ENCODE measurements around the gene HLA-DMB. TPM values are rescaled to one million over a fixed set of nuclear protein-coding genes. Genes with fewer than 3 reads are reported as not detected.

The HLA-DMB gene
- total RNA-seq, 1 experiment from 2014 or later: 3.3 TPM

- Histone ChIP-seq H3K4me3 (replicated peaks in 1 of 2; ENCODE audit: low read depth in 1 of 2, low read length in 2 of 2) (peak overlapping the region; percentile 82 to 95), H3K79me2 (ENCODE audit: insufficient read depth, low read length) (peaks cover 91% of the 10 kb centered on the region), H3K27me3 (ENCODE audit: insufficient read depth, low read length) (no peaks in the 10 kb centered on the region), H3K36me3 (ENCODE audit: control insufficient read depth in 1 of 2, insufficient read depth in 2 of 2, low read length in 2 of 2) (peaks cover 53 to 66% of the 10 kb centered on the region in 2 experiments), H3K9me2 (ENCODE audit: insufficient read depth) (no peaks in the 10 kb centered on the region), H3K9me3 (ENCODE audit: control insufficient read depth in 1 of 2, insufficient read depth in 1 of 2, low read depth in 1 of 2, low read length in 2 of 2) (no peaks in the 10 kb centered on the region), H3K4me2 (ENCODE audit: low read length) (peak overlapping the region; percentile 84), H3K27ac (ENCODE audit: low read depth, low read length) (peak overlapping the region; percentile 70; the same call in 1 of the 2 replicates), H4K20me1 (ENCODE audit: insufficient read depth) (peaks cover 63% of the 10 kb centered on the region; the same call in 1 of the 2 replicates), H2AFZ (ENCODE audit: low read depth, low read length, poor library complexity, severe bottlenecking) (no peak overlapping the region), H3K4me1 (ENCODE audit: control insufficient read depth in 1 of 2, insufficient read depth in 2 of 2, low read length in 2 of 2) (peaks cover 5 to 41% of the 10 kb centered on the region in 2 experiments; a peak in 3 of 4 replicates), H3K9ac (ENCODE audit: low read length) (peak overlapping the region; percentile 94)
- POLR2A ChIA-PET: interaction anchor here (1.2 to 8.1 kb wide), 2 partner anchors 11 to 19 kb away, joined by 3 to 227 read pairs; no protein-coding TSS in a partner anchor
- ATAC-seq (no peak), DNase-seq (ENCODE audit: low read depth, low spot score) (no peak)
- intact Hi-C loops (cut with micrococcal nuclease): no loop called here
- TF ChIP-seq POLR2A (IDR thresholded peaks at IDR 0.05; ENCODE audit: borderline replicate concordance, extremely low read depth, insufficient read depth, insufficient read length): no peak
- TF ChIP-seq RAD21 (IDR thresholded peaks at IDR 0.05; ENCODE audit: low read depth): no peak
- TF ChIP-seq CBX3 (IDR thresholded peaks at IDR 0.05; ENCODE audit: low read depth): no peak
- CTCF ChIA-PET: interaction anchor here (1.3 to 1.5 kb wide), 2 partner anchors 10 to 40 kb away, joined by 3 to 7 read pairs; no protein-coding TSS in a partner anchor
- RAD21 ChIA-PET (ENCODE audit: low non-redundant PET in 1 of 2, low total read pairs in 2 of 2, uncharacterized antibody in 2 of 2, unreplicated experiment in 2 of 2): no interaction called here
- no TSS peak for BruUV-seq (replicated peaks)
Measured at GRCh38 chr6:32974016-32974333, 33.1 kb upstream of the HLA-DMB start.

GRCh38 chr6:32973144-32974015 lies 32.6 kb upstream of the HLA-DMB start:
- peaks cover 87% of the 10 kb centered on the region for H3K79me2 ChIP-seq (ENCODE audit: insufficient read depth, low read length)
- peak overlapping the region; percentile 82 to 95 for H3K4me3 ChIP-seq (replicated peaks in 1 of 2; ENCODE audit: low read depth in 1 of 2, low read length in 2 of 2)
- H3K9me2 ChIP-seq (ENCODE audit: insufficient read depth): no peaks in the 10 kb centered on the region
- ATAC-seq (no peak), DNase-seq (ENCODE audit: low read depth, low spot score) (no peak)
- ChIA-PET POLR2A (interaction anchor here (0.6 to 8.1 kb wide), 9 partner anchors 11 to 275 kb away, joined by 3 to 227 read pairs (median 16); partner anchors contain the start of genes PSMB9, TAP1 and TAP2), CTCF (interaction anchor here (1.3 to 3.9 kb wide), 5 partner anchors 10 to 135 kb away, joined by 3 to 42 read pairs (median 16); partner anchors contain the start of gene TAP2), RAD21 (ENCODE audit: low non-redundant PET in 1 of 2, low total read pairs in 2 of 2, uncharacterized antibody in 2 of 2, unreplicated experiment in 2 of 2) (no interaction called here)
- intact Hi-C loops (cut with micrococcal nuclease): no loop called here
- H3K27ac ChIP-seq (ENCODE audit: low read depth, low read length): peak overlapping the region; percentile 70
- TSS peak; percentile 30 for BruUV-seq (replicated peaks)
- peak overlapping the region; percentile 84 for H3K4me2 ChIP-seq (ENCODE audit: low read length)
- TF ChIP-seq ELF1 (IDR thresholded peaks at IDR 0.05; ENCODE audit: borderline replicate concordance, low read depth) (no peak), JUND (IDR thresholded peaks at IDR 0.05) (no peak), ZNF274 (IDR thresholded peaks at IDR 0.05; ENCODE audit: low read depth, low read length) (no peak), RAD21 (IDR thresholded peaks at IDR 0.05; ENCODE audit: low read depth) (no peak), EZH2phosphoT487 (IDR thresholded peaks at IDR 0.05; ENCODE audit: borderline replicate concordance) (no peak), POLR2AphosphoS5 (IDR thresholded peaks at IDR 0.05; ENCODE audit: low read depth, low read length) (peak; percentile 8; the same call in 1 of the 2 replicates), CEBPB (IDR thresholded peaks at IDR 0.05; ENCODE audit: low read depth) (no peak), POLR2A (IDR thresholded peaks at IDR 0.05; ENCODE audit: borderline replicate concordance, extremely low read depth, insufficient read depth, insufficient read length) (no peak)
- no peaks in the 10 kb centered on the region for H3K9me3 ChIP-seq (ENCODE audit: control insufficient read depth in 1 of 2, insufficient read depth in 1 of 2, low read depth in 1 of 2, low read length in 2 of 2)
- no peak overlapping the region for H2AFZ ChIP-seq (ENCODE audit: low read depth, low read length, poor library complexity, severe bottlenecking)
- H3K9ac ChIP-seq (ENCODE audit: low read length): peak overlapping the region; percentile 94
- peaks cover 5 to 46% of the 10 kb centered on the region in 2 experiments; a peak in 3 of 4 replicates for H3K4me1 ChIP-seq (ENCODE audit: control insufficient read depth in 1 of 2, insufficient read depth in 2 of 2, low read length in 2 of 2)
- H3K27me3 ChIP-seq (ENCODE audit: insufficient read depth, low read length): no peaks in the 10 kb centered on the region
- peaks cover 48 to 61% of the 10 kb centered on the region in 2 experiments for H3K36me3 ChIP-seq (ENCODE audit: control insufficient read depth in 1 of 2, insufficient read depth in 2 of 2, low read length in 2 of 2)
- H4K20me1 ChIP-seq (ENCODE audit: insufficient read depth): peaks cover 58% of the 10 kb centered on the region; the same call in 1 of the 2 replicates
